Stimulated activated effector memory CD8-positive, alpha-beta T cell treated with anti-CD3 and anti-CD28 coated beads, Interleukin-12 subunit alpha, Interleukin-12 subunit beta, amount 100 ng/mL, for 72 hours (primary cell): Measurements from ENCODE around the gene RPL7L1.

Experiments
- ATAC-seq: fragments of 150-1000 bp; cut with Tn5 transposase; 2 replicates; pipeline ENCODE4 v1.10.0; 2021
- DNase-seq, 2 donors: peaks; one replicate each; pipeline ENCODE4 v3.0.0; 2021 to 2022; ENCODE audit warnings: low spot score in 2 of 2
- H3K27ac Mint-ChIP-seq: one replicate; pipeline ENCODE4 v1.8.0; 2022; ENCODE audit warnings: mild to moderate bottlenecking, mixed read lengths
- H3K36me3 Mint-ChIP-seq: one replicate; pipeline ENCODE4 v1.8.0; 2022; ENCODE audit warnings: mild to moderate bottlenecking, mixed read lengths
- H3K4me1 Mint-ChIP-seq: one replicate; pipeline ENCODE4 v1.8.0; 2022; ENCODE audit warnings: mixed read lengths
- H3K4me3 Mint-ChIP-seq: one replicate; pipeline ENCODE4 v1.8.0; 2022; ENCODE audit warnings: mild to moderate bottlenecking, mixed read lengths
- H3K9me3 Mint-ChIP-seq: one replicate; pipeline ENCODE4 v1.8.0; 2022; ENCODE audit warnings: mixed read lengths

Gene RPL7L1

DNA sequence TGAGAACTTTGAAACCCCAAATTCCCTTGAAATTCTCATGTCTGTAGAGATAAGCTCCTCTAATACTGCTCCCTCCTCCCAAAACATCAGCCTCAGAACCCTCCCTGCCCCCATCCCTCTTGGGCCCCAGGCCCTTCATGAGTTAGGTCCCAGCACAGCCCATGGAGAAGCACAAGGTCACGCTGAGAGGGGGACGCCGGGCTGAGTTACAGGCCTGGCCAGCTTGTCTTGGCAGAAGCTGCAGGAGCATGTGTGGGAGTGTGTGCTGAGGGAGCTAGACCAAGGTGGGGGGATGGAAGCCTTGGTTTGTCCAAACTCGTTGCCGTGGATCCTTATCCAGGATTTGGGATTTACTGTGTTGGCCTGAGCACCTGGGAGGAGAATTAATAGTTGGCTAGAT is 27.9 kb downstream of the RPL7L1 start:
- no peaks in the 10 kb centered on the region for H3K4me1 Mint-ChIP-seq
- no peak overlapping the region for H3K27ac Mint-ChIP-seq

DNA sequence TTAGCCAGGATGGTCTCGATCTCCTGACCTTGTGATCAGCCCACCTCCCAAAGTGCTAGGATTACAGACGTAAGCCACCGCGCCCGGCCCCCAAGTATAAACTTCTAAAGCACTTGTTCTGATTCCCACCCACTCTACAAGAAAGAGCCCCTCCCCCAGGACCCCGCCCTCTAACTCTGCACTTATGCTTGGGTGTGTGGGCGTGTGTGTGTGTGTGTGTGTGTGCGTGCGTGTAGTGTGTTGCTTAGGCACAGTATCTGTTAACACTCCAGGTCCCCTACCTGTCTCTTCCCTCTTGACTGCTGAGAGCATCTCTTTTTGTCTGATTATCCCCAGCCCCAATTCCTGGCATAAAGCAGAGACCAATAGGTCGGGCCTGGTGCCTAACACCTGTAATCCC is 30.4 kb downstream of the RPL7L1 start:
- H3K4me1 Mint-ChIP-seq = no peaks in the 10 kb centered on the region
- no peak overlapping the region for H3K4me3 Mint-ChIP-seq
- H3K36me3 Mint-ChIP-seq = no peaks in the 10 kb centered on the region
- H3K9me3 Mint-ChIP-seq = no peaks in the 10 kb centered on the region
- DNase-seq = no peak
- H3K27ac Mint-ChIP-seq = no peak overlapping the region
- no peak for ATAC-seq

More for the DNA sequence above, 27.9 kb downstream of the RPL7L1 start:
- ATAC-seq = no peak
- no peaks in the 10 kb centered on the region for H3K9me3 Mint-ChIP-seq
- no peak overlapping the region for H3K4me3 Mint-ChIP-seq
- H3K36me3 Mint-ChIP-seq = no peaks in the 10 kb centered on the region
- DNase-seq = no peak

DNA sequence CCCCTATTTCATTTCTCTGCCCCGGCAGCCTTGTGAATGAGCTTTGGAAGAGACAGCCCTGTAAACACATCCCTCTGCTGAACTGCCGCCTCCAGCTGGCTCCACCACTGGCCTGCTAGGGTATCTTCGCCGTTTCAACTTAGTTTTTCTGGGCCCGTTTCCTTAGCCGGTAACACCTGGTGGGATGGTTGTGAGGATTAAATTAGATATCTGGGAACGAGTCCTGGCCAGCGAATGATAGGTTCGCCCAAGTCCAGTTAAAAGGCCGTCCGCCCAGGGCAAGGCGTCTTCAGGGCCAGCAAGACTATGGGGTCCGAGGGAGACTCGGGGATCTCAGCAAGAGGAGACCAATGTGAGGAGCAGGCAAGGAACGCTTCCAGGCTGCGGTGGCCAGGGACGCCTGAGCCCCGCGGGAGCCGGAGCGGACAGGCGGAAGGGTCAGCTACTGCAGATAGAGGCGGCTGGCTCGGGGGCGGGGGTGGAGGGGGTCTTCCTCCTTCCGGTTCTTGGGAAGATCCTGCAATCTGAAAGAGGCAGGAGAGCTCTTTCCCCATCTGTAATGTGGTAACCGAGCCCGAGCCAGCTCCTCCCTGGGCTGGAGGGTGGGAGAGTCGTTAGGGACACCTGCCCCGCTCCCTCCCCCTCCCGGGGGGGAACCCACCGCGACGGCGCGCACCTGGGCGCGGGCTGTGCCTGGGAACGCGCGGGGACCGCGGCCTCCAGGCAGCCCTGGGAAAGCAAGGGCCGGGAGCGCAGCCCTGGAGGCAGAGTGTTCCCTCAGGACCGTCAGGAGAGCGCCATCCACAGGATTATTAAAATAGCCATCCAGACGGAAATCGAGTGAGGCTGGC is 32.0 kb downstream of the RPL7L1 start:
- Mint-ChIP-seq H3K27ac (no peak overlapping the region), H3K4me1 (no peaks in the 10 kb centered on the region), H3K36me3 (no peaks in the 10 kb centered on the region), H3K9me3 (no peaks in the 10 kb centered on the region), H3K4me3 (no peak overlapping the region)
- DNase-seq = no peak
- ATAC-seq = no peak

DNA sequence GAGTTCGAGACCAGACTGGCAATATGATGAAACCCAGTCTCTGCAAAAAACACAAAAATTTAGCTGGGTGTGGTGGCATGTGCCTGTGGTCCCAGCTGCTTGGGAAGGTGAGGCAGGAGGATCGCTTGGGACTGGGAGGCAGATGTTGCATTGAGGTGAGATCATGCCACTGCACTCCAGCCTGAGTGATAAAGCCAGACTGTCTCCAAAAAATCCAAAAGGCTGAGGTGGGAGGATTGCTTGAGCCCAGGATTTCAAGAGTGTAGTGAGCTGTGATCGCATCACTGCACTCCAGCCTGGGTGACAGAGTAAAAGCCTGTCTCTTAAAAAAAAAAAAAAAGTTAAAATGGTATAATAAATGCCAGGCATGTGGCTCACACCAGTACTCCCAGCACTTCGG is 35.1 kb downstream of the RPL7L1 start:
- Mint-ChIP-seq H3K4me1 (no peaks in the 10 kb centered on the region), H3K4me3 (no peak overlapping the region), H3K36me3 (no peaks in the 10 kb centered on the region), H3K27ac (no peak overlapping the region), H3K9me3 (no peaks in the 10 kb centered on the region)
- DNase-seq (no peak), ATAC-seq (no peak)

DNA sequence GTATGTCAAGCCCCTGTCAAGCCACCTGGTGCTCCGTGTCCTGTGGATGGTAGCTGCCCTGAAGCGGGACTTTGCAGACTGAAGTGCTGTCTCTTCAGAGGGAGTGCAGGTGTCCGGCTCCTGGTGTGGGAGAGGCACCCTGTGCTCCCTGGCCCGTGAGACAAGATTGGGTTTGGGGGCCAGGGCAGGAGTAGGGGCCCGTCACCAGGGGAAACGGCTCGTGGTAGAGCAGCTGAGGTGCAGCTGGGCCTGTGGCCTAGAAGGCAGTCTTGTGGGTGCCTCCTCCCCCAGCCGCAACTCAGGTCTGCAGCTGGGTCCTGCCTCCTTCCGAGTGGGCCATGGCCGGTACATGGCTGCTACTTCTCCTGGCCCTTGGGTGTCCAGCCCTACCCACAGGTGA is 36.3 kb downstream of the RPL7L1 start, which contains the start of gene PTCRA:
Gene PTCRA (plus strand): TSS at position 322 of the 400 bp plus-strand sequence. CDS start 17 bp downstream, at position 339.
- Mint-ChIP-seq H3K36me3 (no peaks in the 10 kb centered on the region), H3K27ac (no peak within 1 kb of the TSS), H3K9me3 (no peaks in the 10 kb centered on the region), H3K4me3 (no peak within 1 kb of the TSS), H3K4me1 (no peaks in the 10 kb centered on the region)
- ATAC-seq (peak; percentile 32), DNase-seq (no peak)

DNA sequence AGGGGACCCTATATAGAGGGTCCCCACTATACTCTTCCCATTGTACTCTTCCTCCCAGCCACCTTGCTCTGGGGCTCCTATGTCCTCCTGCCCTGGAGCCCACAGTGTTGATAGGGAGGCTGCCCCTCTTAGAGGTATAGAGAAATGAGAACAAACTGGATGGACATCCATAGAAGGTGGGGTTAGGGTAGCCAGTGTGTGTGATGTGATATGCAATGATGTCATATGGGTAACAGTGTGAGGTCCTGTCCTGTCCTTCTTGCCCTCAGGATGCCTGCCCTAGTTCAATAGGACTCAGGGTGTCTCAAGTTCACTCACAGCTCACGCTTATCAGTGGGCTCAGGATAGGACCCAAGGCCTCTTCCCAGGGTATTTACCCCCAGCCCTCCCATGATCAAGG is 36.9 kb downstream of the RPL7L1 start:
- Mint-ChIP-seq H3K4me1 (no peaks in the 10 kb centered on the region), H3K9me3 (no peaks in the 10 kb centered on the region), H3K4me3 (no peak overlapping the region), H3K27ac (no peak overlapping the region), H3K36me3 (no peaks in the 10 kb centered on the region)
- no peak for DNase-seq
- peak; percentile 48 for ATAC-seq

DNA sequence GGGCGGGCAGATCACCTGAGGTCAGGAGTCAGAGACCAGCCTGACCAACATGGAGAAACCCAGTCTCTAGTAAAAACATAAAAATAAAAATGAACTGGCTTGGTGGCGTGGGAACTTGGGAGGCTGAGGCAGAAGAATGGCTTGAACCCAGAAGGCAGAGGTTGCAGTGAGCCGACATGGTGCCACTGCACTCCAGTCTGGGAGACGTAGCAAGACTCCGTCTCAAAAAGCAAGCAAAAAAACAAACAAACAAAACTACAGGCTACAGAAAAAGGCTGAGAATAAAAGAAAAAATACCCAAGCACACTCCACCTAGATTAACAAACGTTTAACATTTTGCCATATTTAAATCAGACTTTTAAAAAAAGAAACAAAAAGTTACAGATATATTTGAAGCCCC is 42.4 kb downstream of the RPL7L1 start:
- H3K4me3 Mint-ChIP-seq = no peak overlapping the region
- no peaks in the 10 kb centered on the region for H3K4me1 Mint-ChIP-seq
- ATAC-seq (no peak), DNase-seq (no peak)
- H3K36me3 Mint-ChIP-seq = no peaks in the 10 kb centered on the region
- H3K9me3 Mint-ChIP-seq = no peaks in the 10 kb centered on the region
- H3K27ac Mint-ChIP-seq = no peak overlapping the region

DNA sequence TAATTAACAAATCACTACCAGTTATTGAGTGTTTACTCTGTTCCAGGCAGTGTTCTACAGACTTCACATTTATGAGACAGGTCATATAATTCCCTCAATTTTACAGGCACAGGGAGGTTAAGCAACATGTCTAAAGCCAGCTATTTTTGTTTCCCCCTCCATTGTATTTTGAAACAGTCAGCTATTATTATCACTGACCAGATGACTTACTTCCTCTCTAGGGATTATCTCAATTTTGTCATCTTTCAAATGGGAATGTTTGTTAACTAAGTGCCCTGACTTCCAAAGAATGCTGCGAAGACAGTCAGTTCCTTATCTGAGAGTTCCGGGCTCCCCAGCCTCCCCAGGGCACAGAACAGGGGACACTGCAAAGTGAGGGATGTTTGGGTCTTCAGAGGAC is 44.2 kb downstream of the RPL7L1 start:
- ATAC-seq (no peak), DNase-seq (no peak)
- H3K36me3 Mint-ChIP-seq = no peaks in the 10 kb centered on the region
- H3K9me3 Mint-ChIP-seq = no peaks in the 10 kb centered on the region
- H3K4me3 Mint-ChIP-seq = no peak overlapping the region
- peaks cover 6% of the 10 kb centered on the region for H3K4me1 Mint-ChIP-seq
- H3K27ac Mint-ChIP-seq = no peak overlapping the region

DNA sequence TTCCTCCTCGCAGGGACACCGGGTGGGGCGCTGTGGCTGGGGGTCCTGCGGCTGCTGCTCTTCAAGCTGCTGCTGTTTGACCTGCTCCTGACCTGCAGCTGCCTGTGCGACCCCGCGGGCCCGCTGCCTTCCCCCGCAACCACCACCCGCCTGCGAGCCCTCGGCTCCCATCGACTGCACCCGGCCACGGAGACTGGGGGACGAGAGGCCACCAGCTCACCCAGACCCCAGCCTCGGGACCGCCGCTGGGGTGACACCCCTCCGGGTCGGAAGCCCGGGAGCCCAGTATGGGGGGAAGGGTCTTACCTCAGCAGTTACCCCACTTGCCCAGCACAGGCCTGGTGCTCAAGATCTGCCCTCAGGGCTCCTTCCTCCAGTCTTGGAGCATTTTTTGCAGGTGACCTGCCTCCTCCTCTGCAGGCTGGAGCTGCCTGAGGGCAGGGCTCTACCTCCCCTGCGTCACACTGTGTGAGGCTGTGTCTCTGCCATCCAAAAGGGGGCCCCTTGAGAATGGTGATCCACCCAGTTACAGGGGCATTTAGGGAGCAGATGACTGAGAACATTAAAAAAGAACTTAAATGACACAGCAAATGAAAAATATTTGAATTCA is 45.9 kb downstream of the RPL7L1 start:
- Mint-ChIP-seq H3K27ac (peak overlapping the region; percentile 74), H3K36me3 (peaks cover 10% of the 10 kb centered on the region), H3K4me1 (peaks cover 15% of the 10 kb centered on the region), H3K9me3 (no peaks in the 10 kb centered on the region), H3K4me3 (no peak overlapping the region)
- DNase-seq (no peak), ATAC-seq (no peak)

DNA sequence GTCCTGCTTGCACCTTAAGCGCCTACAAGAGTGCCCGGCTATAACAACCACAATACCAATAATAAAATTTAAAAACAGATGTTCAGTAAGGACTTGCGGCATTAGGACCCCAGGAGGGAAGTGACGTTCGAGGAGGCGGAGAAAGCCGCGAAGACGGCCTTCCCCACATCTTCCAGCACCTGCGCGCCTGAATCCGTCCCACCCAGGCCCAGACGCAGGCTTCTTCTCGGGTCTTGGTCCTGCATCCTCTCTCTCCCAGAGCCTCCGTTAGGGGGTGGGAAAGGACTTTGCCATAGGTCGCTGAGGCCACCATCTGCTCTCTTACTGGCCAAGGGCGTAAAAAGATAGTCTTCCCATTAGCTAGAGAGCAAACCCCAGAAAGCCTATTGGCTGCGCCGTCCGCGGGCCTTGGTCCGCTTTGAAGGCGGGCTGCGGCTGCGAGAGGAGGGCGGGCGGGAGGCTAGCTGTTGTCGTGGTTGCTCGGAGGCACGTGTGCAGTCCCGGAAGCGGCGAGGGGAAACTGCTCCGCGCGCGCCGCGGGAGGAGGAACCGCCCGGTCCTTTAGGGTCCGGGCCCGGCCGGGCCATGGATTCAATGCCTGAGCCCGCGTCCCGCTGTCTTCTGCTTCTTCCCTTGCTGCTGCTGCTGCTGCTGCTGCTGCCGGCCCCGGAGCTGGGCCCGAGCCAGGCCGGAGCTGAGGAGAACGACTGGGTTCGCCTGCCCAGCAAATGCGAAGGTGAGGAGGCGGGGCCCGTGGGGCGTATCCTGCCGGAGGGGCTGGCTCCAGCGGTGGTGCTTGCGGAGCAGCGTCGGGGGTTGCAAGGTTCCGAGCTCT is 49.8 kb downstream of the RPL7L1 start, which contains the start of gene CNPY3:
Gene CNPY3 (plus strand): TSS at position 495 of the 835 bp plus-strand sequence. CDS start 91 bp downstream, at position 586.
- peaks cover 48% of the 10 kb centered on the region for H3K36me3 Mint-ChIP-seq
- peak; percentile 73 to 94 for DNase-seq
- ATAC-seq = peak; percentile 91
- peaks cover 45% of the 10 kb centered on the region for H3K4me1 Mint-ChIP-seq
- peak within 1 kb of the TSS; percentile 96 for H3K27ac Mint-ChIP-seq
- no peaks in the 10 kb centered on the region for H3K9me3 Mint-ChIP-seq
- H3K4me3 Mint-ChIP-seq = peak within 1 kb of the TSS; percentile 98

DNA sequence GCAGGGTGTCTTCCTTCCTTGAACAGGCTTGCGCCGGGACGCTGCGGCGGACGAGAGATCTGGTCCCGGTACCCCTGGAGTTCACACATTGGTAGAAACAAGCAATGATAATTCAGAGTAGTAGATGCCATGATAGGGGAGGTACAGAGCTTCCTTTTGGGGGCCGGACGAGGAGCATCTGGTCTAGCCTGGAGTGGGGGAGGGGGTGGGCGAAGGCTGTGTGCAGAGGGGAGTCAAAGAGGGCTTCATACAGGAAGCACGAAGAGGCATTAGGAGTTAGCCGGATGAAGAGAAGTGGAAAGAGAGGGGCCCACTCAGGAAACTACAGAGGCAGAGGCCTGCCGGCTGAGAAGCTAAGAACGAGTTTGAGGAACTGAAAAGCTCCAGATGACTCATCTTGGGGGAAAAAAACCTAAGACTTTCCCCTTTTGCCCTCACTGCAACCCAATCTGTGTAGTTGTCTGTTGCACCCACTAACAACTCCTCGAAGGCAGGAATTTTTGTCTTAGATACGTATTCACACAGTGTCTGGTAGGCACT is 50.5 kb downstream of the RPL7L1 start:
- H3K4me1 Mint-ChIP-seq = peaks cover 45% of the 10 kb centered on the region
- peak overlapping the region; percentile 96 for H3K27ac Mint-ChIP-seq
- DNase-seq = peak; percentile 38 to 81
- H3K4me3 Mint-ChIP-seq = peak overlapping the region; percentile 98
- H3K36me3 Mint-ChIP-seq = peaks cover 55% of the 10 kb centered on the region
- ATAC-seq = peak; percentile 67
- no peaks in the 10 kb centered on the region for H3K9me3 Mint-ChIP-seq

DNA sequence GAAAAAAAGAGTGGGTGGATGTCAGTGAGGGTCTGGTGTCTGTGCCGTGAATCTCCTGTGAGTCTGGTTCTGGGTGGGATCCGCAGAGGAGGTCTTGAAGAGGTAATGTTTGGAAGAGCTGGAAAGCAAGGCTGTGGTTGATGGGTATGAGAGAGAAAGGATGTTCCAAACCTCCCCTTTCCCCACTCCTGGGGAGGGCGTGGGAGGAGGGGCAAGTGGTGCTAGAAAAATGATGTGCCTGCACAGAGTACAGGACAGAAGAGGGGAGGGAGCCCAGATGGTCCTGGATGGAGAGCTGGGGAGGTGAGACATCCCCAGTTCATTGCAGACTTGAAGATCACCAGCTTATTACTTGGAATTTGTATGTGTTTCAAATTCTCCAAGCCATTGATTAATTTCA is 53.0 kb downstream of the RPL7L1 start:
- peaks cover 80% of the 10 kb centered on the region for H3K36me3 Mint-ChIP-seq
- peaks cover 50% of the 10 kb centered on the region for H3K4me1 Mint-ChIP-seq
- peak overlapping the region; percentile 98 for H3K4me3 Mint-ChIP-seq
- peak overlapping the region; percentile 96 for H3K27ac Mint-ChIP-seq
- ATAC-seq (no peak), DNase-seq (no peak)
- no peaks in the 10 kb centered on the region for H3K9me3 Mint-ChIP-seq

DNA sequence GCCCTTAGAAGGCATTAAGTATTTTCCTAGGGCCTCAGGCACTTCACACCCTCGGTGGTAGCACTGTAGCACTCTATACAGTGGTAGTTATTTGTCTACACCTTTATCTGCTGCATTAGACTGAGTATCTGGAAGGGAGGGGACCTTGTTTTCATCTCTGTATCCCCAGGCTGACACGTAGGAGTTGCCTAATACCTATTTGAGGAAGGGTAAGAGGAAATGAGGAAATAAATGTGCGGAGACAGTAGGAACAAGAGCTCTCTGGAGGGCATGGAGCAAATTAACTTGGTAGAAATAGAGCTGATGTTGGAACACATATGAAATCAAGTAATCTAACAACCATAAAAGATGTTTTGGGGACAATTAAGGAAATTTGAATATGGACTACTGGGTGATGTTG is 53.8 kb downstream of the RPL7L1 start:
- no peak for DNase-seq
- Mint-ChIP-seq H3K36me3 (peaks cover 88% of the 10 kb centered on the region), H3K9me3 (no peaks in the 10 kb centered on the region), H3K4me3 (no peak overlapping the region), H3K27ac (peak overlapping the region; percentile 96), H3K4me1 (peaks cover 54% of the 10 kb centered on the region)
- no peak for ATAC-seq

DNA sequence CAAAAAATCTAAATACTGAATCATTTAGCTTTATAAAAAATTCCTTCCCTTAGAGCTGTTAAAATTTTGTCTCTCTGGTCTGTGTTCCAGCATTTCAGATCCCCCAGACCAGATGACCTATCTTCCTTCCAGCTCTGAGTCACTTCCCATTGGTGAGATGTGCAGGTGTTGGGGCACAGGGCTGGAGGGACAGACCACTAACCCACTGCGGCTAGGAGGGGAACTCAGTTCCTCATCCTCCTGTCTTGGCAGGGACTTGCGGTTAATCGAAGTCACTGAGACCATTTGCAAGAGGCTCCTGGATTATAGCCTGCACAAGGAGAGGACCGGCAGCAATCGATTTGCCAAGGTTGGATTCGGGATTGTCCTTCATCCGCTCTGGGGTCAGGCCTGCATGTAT is 55.9 kb downstream of the RPL7L1 start:
- H3K27ac Mint-ChIP-seq = no peak overlapping the region
- no peak for ATAC-seq
- H3K9me3 Mint-ChIP-seq = no peaks in the 10 kb centered on the region
- no peak overlapping the region for H3K4me3 Mint-ChIP-seq
- peaks cover 96% of the 10 kb centered on the region for H3K36me3 Mint-ChIP-seq
- peaks cover 47% of the 10 kb centered on the region for H3K4me1 Mint-ChIP-seq
- no peak for DNase-seq

DNA sequence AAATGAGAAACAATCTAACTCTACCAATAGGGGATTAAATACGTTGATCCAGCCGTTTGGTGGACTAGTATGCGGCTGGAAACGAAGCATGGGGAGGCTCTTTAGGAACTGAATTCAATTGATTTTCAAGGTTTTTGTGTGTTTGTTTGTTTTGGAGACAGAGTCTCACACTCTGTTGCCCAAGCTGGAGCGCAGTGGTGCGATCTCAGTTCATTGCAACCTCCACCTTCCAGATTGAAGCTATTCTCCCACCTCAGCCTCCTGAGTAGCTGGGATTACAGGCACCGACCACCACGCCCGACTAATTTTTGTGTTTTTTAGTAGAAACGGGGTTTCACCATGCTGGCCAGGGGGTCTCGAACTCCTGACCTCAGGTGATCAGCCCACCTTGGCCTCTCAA is 57.0 kb downstream of the RPL7L1 start:
- Mint-ChIP-seq H3K9me3 (no peaks in the 10 kb centered on the region), H3K4me1 (peaks cover 37% of the 10 kb centered on the region), H3K27ac (peak overlapping the region; percentile 21), H3K36me3 (peaks cover 96% of the 10 kb centered on the region), H3K4me3 (no peak overlapping the region)
- no peak for DNase-seq
- no peak for ATAC-seq
